Liver (tissue), 3 donors: ENCODE data around the gene TENT5C.

ENCODE experiments used
- CTCF ChIP-seq: fragments of 150-350 bp; IDR thresholded peaks from 2 replicates; pipeline ENCODE4 v1.5.1; 2017; ENCODE audit warnings: improper control_type of control experiment, low read depth, low read length; ENCODE audit not compliant: missing input control
- MAX ChIP-seq: IDR thresholded peaks from 2 replicates; pipeline ENCODE4 v1.6.1; 2016; ENCODE audit warnings: antibody characterized with exemption
- RAD21 ChIP-seq, 2 donors: IDR thresholded peaks; 2 replicates each; pipeline ENCODE4 v1.6.1; 2016; ENCODE audit warnings: antibody characterized with exemption in 2 of 2, mild to moderate bottlenecking in 2 of 2
- REST ChIP-seq: IDR thresholded peaks from 2 replicates; pipeline ENCODE4 v1.6.1; 2016; ENCODE audit warnings: antibody characterized with exemption, mild to moderate bottlenecking
- YY1 ChIP-seq: IDR thresholded peaks from 2 replicates; pipeline ENCODE4 v1.6.1; 2016; ENCODE audit warnings: antibody characterized with exemption, mild to moderate bottlenecking
- ZBTB33 ChIP-seq: IDR thresholded peaks from 2 replicates; pipeline ENCODE4 v1.6.1; 2016; ENCODE audit warnings: antibody characterized with exemption
- donor health status: healthy.
- donor health status: healthy.

GRCh38 chr1:117559139-117559538 is 46.7 kb upstream of the TENT5C start:
- TF ChIP-seq CTCF (no peak), YY1 (no peak), REST (no peak), RAD21 (IDR thresholded peaks at IDR 0.05) (no peak), MAX (no peak), ZBTB33 (no peak)
